Neural progenitor cell (in vitro differentiated cells): ENCODE measurements around the gene UBL4B.

ENCODE experiments used
- CTCF ChIP-seq: fragments of 200-600 bp; sonication (generic); IDR thresholded peaks from 2 replicates; pipeline ENCODE4 v1.5.1; 2017; ENCODE audit warnings: antibody characterized with exemption, mild to moderate bottlenecking
- EZH2 ChIP-seq: fragments of 200-600 bp; sonication (generic); IDR thresholded peaks from 2 replicates; pipeline ENCODE4 v1.6.1; 2017; ENCODE audit warnings: antibody characterized with exemption, mild to moderate bottlenecking, moderate library complexity
- EZH2phosphoT487 ChIP-seq: fragments of 200-600 bp; sonication (generic); IDR thresholded peaks from 2 replicates; pipeline ENCODE4 v1.6.1; 2017; ENCODE audit warnings: antibody characterized with exemption

- TF ChIP-seq CTCF: no peak
- TF ChIP-seq EZH2phosphoT487: no peak
- no peak for TF ChIP-seq EZH2
These were observed 38.1 kb upstream of the UBL4B start for GRCh38 chr1:110074166-110074565.
